ENCODE measurements around the gene INTS4. TPM values are rescaled to one million over a fixed set of nuclear protein-coding genes. Genes with fewer than 3 reads are reported as not detected.

INTS4 gene
- polyA plus RNA-seq, 1 donor (not counting 4 experiments of a cell fraction or from before 2014, with no cell fraction given), result 18.0 TPM

- no peak for DNase-seq (ENCODE audit: low read depth, low spot score)
- H3K79me2 ChIP-seq (ENCODE audit: control insufficient read depth, insufficient read depth, low read length), result no peaks in the 10 kb centered on the region
- TF ChIP-seq CTCF (optimal IDR thresholded peaks at IDR 0.05 in 1 of 3, IDR thresholded peaks at IDR 0.05 in 1 of 3, conservative IDR thresholded peaks at IDR 0.05 in 1 of 3; ENCODE audit: extremely low read depth in 1 of 3, insufficient read depth in 2 of 3, low read length in 3 of 3) (no peak), EZH2 (IDR thresholded peaks at IDR 0.05; ENCODE audit: low read length) (no peak)
- H4K20me1 ChIP-seq (ENCODE audit: control insufficient read depth, extremely low read depth, insufficient read depth, low read length), result no peaks in the 10 kb centered on the region
- FAIRE-seq, result no peak
- peaks cover 19% of the 10 kb centered on the region for H3K4me1 ChIP-seq (ENCODE audit: control insufficient read depth, extremely low read depth, insufficient read depth, low read length)
- no peak overlapping the region for H3K27ac ChIP-seq (ENCODE audit: control insufficient read depth, insufficient read depth, low read length)
- H3K9me3 ChIP-seq (ENCODE audit: control insufficient read depth, low read depth, low read length), result no peaks in the 10 kb centered on the region
- H3K4me2 ChIP-seq (ENCODE audit: control insufficient read depth, extremely low read depth, insufficient read depth, low read depth, low read length), result no peak overlapping the region
- dilution Hi-C loops (cut with MboI; ENCODE audit: extremely low pct_ligation_motif_present, low sequenced_read_pairs), result no loop called here
- H3K36me3 ChIP-seq (ENCODE audit: control insufficient read depth in 2 of 2, extremely low read depth in 1 of 2, insufficient read depth in 2 of 2, low read length in 2 of 2), result no peaks in the 10 kb centered on the region
- no peak overlapping the region for H3K9ac ChIP-seq (ENCODE audit: control insufficient read depth, extremely low read depth, insufficient read depth, low read length)
- no peak overlapping the region for H2AFZ ChIP-seq (ENCODE audit: control insufficient read depth, low read length)
- H3K27me3 ChIP-seq (ENCODE audit: control insufficient read depth, extremely low read depth, insufficient read depth, low read length), result no peaks in the 10 kb centered on the region
- no peaks in the 10 kb centered on the region for H3K9me1 ChIP-seq (ENCODE audit: control insufficient read depth, extremely low read depth, insufficient read depth, low read length)
- no peak overlapping the region for H3K4me3 ChIP-seq (ENCODE audit: control insufficient read depth in 2 of 3, extremely low read depth in 1 of 3, insufficient read depth in 2 of 3, low read depth in 1 of 3, low read length in 3 of 3)
These were observed 41.8 kb upstream of the INTS4 start for GRCh38 chr11:78036313-78036712.

- FAIRE-seq (no peak), DNase-seq (ENCODE audit: low read depth, low spot score) (no peak)
- Histone ChIP-seq H3K9ac (ENCODE audit: control insufficient read depth, extremely low read depth, insufficient read depth, low read length) (no peak overlapping the region), H3K27me3 (ENCODE audit: control insufficient read depth, extremely low read depth, insufficient read depth, low read length) (no peaks in the 10 kb centered on the region), H3K36me3 (ENCODE audit: control insufficient read depth in 2 of 2, extremely low read depth in 1 of 2, insufficient read depth in 2 of 2, low read length in 2 of 2) (no peaks in the 10 kb centered on the region), H3K4me1 (ENCODE audit: control insufficient read depth, extremely low read depth, insufficient read depth, low read length) (peaks cover 8% of the 10 kb centered on the region), H3K9me3 (ENCODE audit: control insufficient read depth, low read depth, low read length) (no peaks in the 10 kb centered on the region), H3K27ac (ENCODE audit: control insufficient read depth, insufficient read depth, low read length) (no peak overlapping the region), H3K9me1 (ENCODE audit: control insufficient read depth, extremely low read depth, insufficient read depth, low read length) (no peaks in the 10 kb centered on the region), H3K79me2 (ENCODE audit: control insufficient read depth, insufficient read depth, low read length) (no peaks in the 10 kb centered on the region), H3K4me3 (ENCODE audit: control insufficient read depth in 2 of 3, extremely low read depth in 1 of 3, insufficient read depth in 2 of 3, low read depth in 1 of 3, low read length in 3 of 3) (no peak overlapping the region), H4K20me1 (ENCODE audit: control insufficient read depth, extremely low read depth, insufficient read depth, low read length) (no peaks in the 10 kb centered on the region), H2AFZ (ENCODE audit: control insufficient read depth, low read length) (no peak overlapping the region), H3K4me2 (ENCODE audit: control insufficient read depth, extremely low read depth, insufficient read depth, low read depth, low read length) (no peak overlapping the region)
- dilution Hi-C loops (cut with MboI; ENCODE audit: extremely low pct_ligation_motif_present, low sequenced_read_pairs), result no loop called here
- no peak for TF ChIP-seq CTCF (optimal IDR thresholded peaks at IDR 0.05 in 1 of 3, IDR thresholded peaks at IDR 0.05 in 1 of 3, conservative IDR thresholded peaks at IDR 0.05 in 1 of 3; ENCODE audit: extremely low read depth in 1 of 3, insufficient read depth in 2 of 3, low read length in 3 of 3)
- no peak for TF ChIP-seq EZH2 (IDR thresholded peaks at IDR 0.05; ENCODE audit: low read length)
These were observed 40.2 kb upstream of the INTS4 start for GRCh38 chr11:78034623-78035022.
